Measurements from ENCODE around the gene STX16. TPM values are rescaled to one million over a fixed set of nuclear protein-coding genes. Genes with fewer than 3 reads are reported as not detected.

The STX16 gene
- total RNA-seq, 1 donor from 2014 or later = 60.6 TPM

DNA sequence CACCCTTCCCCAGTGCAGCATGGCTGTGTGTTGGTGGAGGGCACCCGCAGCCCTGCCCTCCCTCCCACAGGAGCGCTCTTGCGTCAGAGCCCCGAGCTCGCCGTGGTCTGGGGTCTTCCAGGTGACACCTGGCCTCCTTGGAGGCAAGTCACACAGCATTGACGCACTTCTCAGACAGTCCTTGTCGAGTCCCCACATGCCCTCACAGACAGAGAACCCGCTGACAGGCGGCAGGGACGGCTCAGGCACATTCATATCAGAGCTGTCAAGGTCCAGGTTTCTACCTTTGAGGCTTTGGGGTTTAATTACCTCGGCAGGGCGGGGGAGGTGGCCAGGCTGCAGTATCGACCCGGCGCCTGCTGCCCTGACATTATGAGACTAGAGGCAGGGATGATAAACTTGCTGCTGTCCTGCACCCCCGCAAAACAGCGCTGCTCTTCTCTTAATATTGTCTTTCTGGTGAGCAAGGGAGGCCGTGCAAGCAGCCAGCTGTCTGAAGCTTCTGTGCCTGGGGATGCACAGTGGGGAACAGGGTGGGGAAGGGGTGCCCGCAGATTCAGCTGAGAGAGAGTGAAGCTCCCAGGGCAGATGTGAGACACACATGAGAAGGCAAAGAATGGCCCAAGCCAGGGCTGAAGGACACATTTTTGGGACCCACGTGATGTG is 46.3 kb downstream of the STX16 start:
- no peak for DNase-seq (ENCODE audit: low read depth)

DNA sequence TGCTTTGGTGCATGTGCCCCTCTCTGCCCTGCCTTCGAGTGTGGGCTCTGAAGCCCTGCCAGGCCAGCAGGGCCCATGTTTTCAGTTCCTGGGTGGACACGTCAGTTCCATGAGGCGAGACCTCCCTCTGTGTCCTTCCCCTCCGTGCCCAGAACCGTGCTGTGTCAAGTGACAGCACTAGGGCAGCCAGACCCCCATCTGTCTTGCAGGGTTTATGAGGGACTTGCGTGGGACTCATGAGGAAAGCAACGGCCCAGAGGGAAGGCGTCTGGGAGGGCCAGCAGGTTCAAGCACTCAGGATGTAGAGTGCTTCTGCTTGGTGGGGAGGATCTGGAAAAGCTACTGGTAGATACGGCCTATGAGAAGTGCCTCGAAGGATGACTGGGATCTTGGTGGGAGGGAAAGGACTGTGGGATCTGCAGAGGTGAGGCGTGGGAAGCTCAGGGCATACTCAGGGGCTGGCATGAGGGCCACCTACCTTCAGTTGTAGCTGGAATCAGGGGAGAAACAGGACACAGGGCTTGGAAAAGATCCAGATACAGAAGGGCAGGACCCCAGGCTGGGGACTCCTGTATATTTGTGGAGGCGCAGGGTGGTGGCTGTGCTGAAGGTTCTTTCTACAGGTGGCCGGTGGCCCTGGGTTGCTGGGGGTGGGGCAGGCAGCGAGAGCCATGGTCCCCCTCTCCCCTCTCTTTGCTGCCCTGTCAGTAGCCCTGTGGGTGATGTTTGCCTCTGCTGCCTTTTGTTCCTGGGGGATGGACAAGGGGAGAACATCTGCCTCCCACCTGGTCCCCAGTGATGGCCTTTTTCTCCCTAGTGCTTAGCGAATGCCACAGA is 47.0 kb downstream of the STX16 start:
- no peak for DNase-seq (ENCODE audit: low read depth)

- DNase-seq (ENCODE audit: low read depth) = no peak
Observed at GRCh38 chr20:58698741-58699622, 47.9 kb downstream of the STX16 start.

GRCh38 chr20:58699623-58700107 is 48.6 kb downstream of the STX16 start:
- DNase-seq (ENCODE audit: low read depth) = no peak

- DNase-seq (ENCODE audit: low read depth) = no peak
Observed at GRCh38 chr20:58700121-58700821, 49.2 kb downstream of the STX16 start.

DNA sequence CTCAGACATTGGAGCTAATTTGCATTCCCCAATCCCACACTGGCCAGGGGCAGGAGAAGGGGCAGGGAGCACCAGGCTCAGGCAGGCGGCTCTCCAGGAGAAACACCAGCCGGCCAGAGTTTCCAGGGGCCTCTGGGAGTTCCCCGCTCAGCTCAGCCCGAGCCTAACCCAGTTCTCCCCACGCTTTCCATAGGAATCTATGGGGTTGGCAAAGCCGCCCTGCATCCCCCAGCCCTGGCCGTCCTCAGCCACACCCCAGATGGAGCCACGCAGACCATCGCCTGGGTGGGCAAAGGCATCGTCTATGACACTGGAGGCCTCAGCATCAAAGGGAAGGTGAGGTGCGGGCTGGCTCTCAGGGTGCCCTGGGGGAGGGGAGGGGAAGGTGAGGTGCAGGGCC is 49.7 kb downstream of the STX16 start:
- no peak for DNase-seq (ENCODE audit: low read depth)

GRCh38 chr20:58701431-58702160 is 50.5 kb downstream of the STX16 start:
- DNase-seq (ENCODE audit: low read depth) = no peak

DNA sequence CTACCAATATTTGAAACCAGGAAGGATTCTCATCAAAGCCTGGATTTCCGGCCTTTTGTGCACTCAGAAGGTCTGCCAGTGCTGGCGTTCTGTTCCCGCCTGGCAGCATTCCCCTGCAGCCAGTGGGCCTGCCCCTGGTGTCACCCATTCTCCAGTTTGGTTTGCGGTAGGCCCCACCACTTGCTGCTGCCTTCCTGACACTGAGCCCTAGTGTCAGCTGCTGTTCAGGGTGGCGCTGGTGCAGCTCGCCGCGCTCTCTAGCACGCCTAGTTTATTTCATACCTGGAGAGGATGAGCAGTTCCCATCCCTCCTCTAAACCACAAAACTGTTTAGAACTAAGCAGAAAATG is 51.1 kb downstream of the STX16 start:
- DNase-seq (ENCODE audit: low read depth) = no peak

DNA sequence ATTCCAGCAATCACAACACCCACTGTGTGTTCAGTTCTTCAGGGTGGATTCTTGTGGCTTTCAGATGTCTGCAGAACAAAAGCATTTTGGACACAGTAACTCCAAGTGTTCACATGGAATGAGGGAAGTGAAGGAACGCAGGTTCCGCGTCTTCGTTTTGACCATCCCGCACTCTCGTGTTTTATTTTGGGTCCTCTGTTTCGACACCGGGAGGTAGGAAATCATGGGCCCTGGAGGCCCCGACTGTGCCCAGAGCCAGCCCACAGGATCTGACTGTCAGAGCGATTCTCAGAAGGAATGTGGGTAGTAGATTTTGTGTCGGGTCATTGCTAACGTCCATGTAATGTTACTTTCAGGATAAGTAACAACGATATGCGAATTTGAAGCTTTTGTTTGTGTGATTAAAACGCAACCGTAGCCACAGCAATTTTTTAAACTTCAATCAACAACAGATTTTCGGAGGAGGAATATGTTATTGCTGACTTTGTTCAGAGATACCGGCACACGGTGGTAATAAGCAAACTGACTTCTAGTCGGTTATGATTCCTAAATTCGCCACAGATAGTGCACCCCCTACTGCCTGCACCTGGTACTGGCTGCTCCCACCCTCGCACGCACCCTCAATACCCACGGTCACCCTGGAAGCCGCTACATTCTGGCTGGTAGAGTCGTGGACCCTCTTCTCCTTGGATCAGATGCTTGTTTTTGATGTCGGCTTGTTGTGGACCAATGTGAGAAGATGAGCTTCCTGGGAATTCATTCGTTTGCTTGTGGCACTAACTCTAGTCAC is 52.0 kb downstream of the STX16 start:
- no peak for DNase-seq (ENCODE audit: low read depth)

DNA sequence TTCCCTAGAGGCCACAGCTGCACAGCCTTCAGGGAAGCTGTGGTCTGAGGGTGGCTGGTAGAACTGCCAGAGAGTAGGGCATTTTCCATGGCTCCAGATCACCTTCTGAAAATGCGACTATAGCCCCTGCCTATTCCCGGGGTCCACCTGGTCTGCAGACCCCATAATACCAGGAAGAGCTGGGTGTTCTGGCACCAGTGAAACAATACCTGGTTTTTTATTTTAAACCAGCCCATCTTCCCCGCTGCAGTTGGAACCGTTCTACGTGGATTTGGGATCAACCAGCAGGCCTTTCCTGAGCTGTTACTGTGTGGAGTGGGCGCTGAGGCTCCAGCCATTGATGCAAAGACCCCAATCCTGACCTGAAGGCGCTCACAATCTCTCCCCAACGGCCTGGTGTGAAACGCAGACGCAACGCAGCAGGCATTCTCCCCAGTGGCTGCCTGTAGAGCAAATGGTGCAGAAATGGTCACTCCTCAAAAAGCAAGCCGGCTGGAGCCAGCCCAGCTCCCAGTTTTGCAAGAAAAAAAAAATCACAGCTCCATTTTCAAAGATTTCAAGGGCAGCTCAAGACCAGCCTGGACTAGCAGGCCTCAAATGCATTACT is 52.8 kb downstream of the STX16 start:
- DNase-seq (ENCODE audit: low read depth) = no peak

DNA sequence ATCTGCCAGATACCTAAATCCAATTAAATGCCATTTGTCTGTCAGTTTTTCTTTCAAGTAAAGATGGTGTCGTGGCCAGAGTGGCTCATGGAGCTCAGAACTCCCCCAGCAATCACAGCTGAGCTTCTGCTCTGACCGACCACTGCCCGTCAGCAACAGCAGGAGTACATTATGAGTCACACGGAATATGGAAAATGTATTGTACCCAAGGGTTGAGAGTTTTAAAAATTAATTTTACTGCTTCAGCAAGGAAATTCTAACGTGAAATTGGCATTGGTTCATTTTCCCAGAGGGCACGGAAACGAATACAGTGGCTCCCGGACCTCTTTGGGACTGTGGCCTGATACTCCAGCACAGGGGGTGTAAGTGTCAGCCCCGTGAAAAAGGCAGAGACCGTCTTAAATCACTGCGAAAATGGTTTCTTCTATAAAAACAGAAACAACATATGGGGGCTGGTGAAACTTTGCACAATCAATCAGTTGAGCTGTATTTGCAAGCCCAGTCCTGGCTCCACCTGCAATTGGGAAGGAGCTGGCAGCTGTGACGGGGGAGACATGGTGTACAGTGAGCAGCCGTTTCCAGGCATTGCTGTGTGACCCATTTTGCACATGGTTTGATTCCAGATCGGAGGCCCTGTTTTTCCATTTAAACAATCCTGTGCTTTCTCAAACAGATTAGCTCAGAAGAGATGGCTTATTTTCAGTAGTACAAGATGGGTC is 54.3 kb downstream of the STX16 start:
- no peak for DNase-seq (ENCODE audit: low read depth)

DNA sequence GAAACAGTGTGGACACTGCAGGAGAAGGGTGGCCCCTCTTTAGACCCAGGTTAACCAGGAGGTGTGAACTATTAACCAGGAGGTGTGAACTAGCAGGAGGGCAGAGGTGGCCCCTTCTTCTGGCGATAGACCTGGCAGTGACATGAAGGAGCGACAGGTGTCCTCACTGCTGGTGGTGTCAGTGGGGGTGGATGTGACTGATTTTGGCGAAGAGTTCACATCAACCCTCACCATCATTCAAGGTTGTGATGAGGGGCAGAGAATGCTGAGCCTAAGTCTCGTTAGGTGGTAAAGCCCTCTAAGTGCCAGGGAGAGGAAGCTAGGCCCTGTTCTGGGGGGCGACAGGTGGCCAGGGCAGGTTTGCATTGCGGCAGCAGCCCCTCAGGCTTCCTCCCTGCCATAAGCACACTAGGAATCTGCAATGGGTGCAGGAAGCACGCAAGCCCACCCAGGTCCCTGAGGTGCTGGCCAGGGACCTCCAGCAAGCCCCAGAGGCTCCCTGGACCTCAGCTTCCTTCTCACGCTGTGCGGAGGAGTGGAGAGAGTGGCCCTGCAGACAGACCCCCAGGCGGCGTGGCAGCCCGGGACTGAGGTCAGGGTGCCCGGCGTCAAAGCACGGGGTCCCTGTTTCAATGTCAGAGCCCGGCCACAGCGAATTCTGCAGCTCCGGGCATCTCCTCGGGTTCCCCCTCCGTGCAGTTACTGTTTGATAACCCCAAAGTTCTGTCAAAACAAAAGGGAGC is 55.2 kb downstream of the STX16 start:
- no peak for DNase-seq (ENCODE audit: low read depth)

DNA sequence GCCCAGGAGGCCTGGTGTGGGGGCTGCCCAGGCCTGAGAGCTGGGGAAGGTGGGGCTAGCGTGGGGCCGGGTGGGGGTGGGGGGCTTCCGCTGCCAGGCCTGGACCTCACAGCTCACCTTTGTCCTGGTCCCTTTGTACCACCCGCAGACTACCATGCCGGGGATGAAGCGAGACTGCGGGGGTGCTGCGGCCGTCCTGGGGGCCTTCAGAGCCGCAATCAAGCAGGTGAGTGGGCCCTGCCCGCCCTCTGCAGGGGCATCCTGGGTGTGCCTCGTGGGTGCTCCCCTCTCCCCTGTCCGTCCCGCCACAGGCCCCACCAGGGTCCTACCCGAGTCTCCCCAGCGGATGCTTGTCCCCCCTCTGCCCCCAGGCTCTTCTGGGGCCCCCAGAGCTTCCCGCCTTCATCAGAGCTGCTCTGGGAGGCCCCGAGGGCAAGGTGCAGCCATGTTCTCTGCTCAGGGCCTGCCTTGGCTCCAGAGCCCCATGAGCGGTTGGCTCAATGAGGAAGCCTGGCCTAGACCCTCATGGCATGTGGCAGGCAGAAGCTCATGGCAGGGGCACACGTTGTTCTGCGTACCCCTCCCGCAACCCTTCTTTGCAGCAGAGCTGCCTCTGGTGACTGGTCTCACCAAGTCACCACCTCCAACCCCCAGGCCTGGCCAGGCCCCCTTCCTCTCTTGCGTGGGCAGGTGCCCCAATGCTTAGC is 56.0 kb downstream of the STX16 start:
- DNase-seq (ENCODE audit: low read depth) = no peak

- DNase-seq (ENCODE audit: low read depth) = no peak
Observed at GRCh38 chr20:58707770-58708169, 56.7 kb downstream of the STX16 start.

DNA sequence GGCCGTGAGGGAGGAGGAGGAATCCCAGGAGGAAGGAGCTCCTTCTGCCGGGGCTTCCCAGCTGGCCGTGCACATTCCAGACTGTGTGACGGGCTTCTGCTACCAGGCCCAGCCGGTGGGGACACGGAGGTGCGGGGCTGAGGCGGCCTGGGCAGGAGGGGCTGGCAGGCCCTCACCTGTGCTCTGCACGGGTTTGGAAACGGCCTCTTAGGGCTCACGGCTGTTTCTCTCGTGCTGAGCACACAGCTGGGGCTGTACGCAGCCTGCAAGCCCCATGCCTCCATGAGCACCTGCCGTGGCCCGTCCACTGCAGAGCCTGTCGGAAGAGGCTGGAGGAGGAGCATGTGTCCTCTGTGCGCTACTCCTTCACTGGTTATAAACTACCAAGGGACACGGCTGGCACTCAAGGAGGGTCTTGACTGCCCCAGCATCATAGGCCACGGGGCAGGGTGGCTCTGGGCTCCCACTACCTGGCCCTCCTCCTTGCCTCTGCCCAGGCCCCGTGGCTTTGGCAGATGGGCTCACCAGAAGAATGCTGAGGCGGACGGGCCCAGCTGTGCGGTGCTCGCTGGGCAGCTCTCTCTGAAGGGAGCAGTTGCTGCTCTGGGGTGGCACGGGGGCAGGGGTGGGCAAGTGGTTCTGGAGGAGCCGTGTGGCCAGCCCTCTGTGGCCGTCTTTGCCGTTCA is 57.3 kb downstream of the STX16 start:
- no peak for DNase-seq (ENCODE audit: low read depth)

GRCh38 chr20:58709013-58709702 is 58.1 kb downstream of the STX16 start:
- no peak for DNase-seq (ENCODE audit: low read depth)

DNA sequence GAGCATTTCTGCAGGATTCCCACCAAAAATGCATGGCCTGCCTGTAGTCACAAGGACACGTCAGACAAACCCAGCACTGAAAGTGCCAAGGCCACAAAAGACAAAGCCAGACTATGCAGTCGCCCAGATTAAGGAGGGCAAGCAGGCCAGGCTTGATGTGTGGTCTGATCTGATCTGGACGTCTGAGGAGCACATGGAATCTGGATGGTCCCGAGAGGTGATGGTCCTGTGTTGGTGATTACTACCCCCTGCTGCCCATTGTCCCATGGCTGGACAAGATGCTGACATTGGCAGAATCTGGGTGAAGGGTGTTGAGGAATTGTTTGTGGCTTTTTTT is 58.6 kb downstream of the STX16 start:
- DNase-seq (ENCODE audit: low read depth) = no peak

Measured in renal cortical epithelial cell (primary cell).